GM19467 (cell line): ENCODE measurements around the gene KLRG1.

ENCODE experiments used
- ATAC-seq: cut with Tn5 transposase; IDR thresholded peaks from one replicate; pipeline ENCODE4 v1.9.1; 2021; ENCODE audit warnings: mild to moderate bottlenecking, moderate library complexity; ENCODE audit not compliant: unreplicated experiment

Gene KLRG1

DNA sequence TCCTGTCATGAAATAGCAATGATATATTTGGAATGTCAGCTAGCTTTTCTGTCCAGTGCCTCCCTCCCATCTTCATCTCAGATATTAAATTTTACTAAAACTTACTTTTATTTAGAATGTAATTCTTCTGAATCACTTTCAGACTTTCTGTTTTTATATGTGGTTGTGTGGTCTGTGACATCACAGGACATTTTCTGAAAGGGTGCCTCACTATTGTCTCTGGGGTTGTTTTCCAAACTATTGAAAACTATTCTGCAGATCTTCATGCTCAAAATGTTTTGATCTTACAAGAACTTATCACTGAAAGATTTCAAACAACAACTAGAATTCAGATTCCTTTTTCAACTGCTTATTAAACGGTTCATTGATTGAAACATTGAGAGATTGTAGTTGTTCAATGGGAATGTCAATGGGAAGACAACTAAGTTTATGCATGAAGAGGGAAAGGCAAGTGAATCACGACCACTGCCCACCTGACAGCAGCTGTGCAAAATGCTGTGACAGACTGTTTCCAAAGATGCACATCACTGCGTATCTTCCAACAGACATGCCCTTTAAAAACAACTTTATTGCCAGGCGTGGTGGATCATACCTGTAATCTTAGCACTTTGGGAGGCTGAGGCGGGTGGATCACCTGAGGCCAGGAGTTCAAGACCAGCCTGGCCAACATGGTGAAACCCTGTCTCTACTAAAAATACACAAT is 51.3 kb downstream of the KLRG1 start:
- no peak for ATAC-seq

GRCh38 chr12:9041321-9041720 is 52.0 kb downstream of the KLRG1 start:
- no peak for ATAC-seq

DNA sequence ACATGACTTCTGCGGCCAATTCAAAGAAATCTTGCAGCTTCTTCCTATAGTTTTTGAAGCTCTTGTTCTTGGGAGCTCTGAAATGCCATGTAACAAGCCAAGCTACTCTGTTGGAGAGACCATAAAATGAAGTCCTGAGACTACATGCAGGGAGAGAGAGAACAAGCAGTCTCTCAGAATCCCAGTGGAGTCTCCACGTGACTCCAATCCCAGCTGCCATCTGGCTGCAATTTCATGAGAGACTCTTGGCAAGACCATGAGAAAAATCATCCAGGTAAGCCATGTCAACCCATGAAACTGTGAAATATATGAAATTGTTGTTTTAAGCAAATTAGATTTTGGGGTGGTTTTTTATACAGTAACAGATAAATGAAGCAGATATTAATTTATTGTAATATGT is 54.4 kb downstream of the KLRG1 start:
- ATAC-seq: no peak

GRCh38 chr12:9047105-9047504 is 57.8 kb downstream of the KLRG1 start:
- no peak for ATAC-seq

GRCh38 chr12:9048930-9049329 is 59.6 kb downstream of the KLRG1 start:
- no peak for ATAC-seq

- ATAC-seq: no peak
Observed at GRCh38 chr12:9049520-9050133, 60.3 kb downstream of the KLRG1 start.

GRCh38 chr12:9050521-9051157 is 61.3 kb downstream of the KLRG1 start:
- no peak for ATAC-seq

- ATAC-seq: no peak
Observed at GRCh38 chr12:9051158-9051550, 61.8 kb downstream of the KLRG1 start.

- ATAC-seq: no peak
Observed at GRCh38 chr12:9052610-9053009, 63.3 kb downstream of the KLRG1 start.
